Osteoblast (primary cell): Measurements from ENCODE around the gene GAMT. TPM values are rescaled to one million over a fixed set of nuclear protein-coding genes. Genes with fewer than 3 reads are reported as not detected.

Source experiments
- DNase-seq: peaks from one replicate; pipeline ENCODE4 v3.0.0; 2011; ENCODE audit warnings: low spot score, mixed read lengths; ENCODE audit not compliant: insufficient read length; ENCODE audit errors: missing footprints
- H2AFZ ChIP-seq: 2 replicates; pipeline ENCODE4 v1.6.0; 2011; ENCODE audit warnings: mild to moderate bottlenecking, low read length
- H3K27ac ChIP-seq: 2 replicates; pipeline ENCODE4 v1.5.1; 2011; ENCODE audit warnings: mild to moderate bottlenecking, low read depth, low read length, moderate library complexity
- H3K27me3 ChIP-seq: 2 replicates; pipeline ENCODE4 v1.6.0; 2012; ENCODE audit warnings: mild to moderate bottlenecking, control low read depth, inconsistent platforms, low read length, moderate library complexity; ENCODE audit not compliant: insufficient read depth
- H3K36me3 ChIP-seq: 2 replicates; pipeline ENCODE4 v1.5.1; 2011; ENCODE audit warnings: mild to moderate bottlenecking, low read length, control low read depth, moderate library complexity; ENCODE audit not compliant: insufficient read depth
- H3K4me1 ChIP-seq: 2 replicates; pipeline ENCODE4 v1.5.1; 2011; ENCODE audit warnings: mild to moderate bottlenecking, low read length, control low read depth, moderate library complexity; ENCODE audit not compliant: insufficient read depth
- H3K4me2 ChIP-seq: 2 replicates; pipeline ENCODE4 v1.6.0; 2011; ENCODE audit warnings: mild to moderate bottlenecking, low read length; ENCODE audit not compliant: insufficient read depth
- H3K4me3 ChIP-seq: fragments of 200-600 bp; sonication (generic); 3 replicates; pipeline ENCODE4 v1.5.1; 2012; ENCODE audit warnings: mild to moderate bottlenecking, low read length, inconsistent platforms; ENCODE audit not compliant: insufficient read depth
- H3K79me2 ChIP-seq: 2 replicates; pipeline ENCODE4 v1.6.0; 2012; ENCODE audit warnings: mild to moderate bottlenecking, low read length, control low read depth, inconsistent platforms; ENCODE audit not compliant: insufficient read depth
- H3K9me3 ChIP-seq: 2 replicates; pipeline ENCODE4 v1.5.1; 2011; ENCODE audit warnings: low read depth, low read length, control low read depth
- H4K20me1 ChIP-seq: 2 replicates; pipeline ENCODE4 v1.6.0; 2012; ENCODE audit warnings: mild to moderate bottlenecking, low read length, control low read depth; ENCODE audit not compliant: insufficient read depth
- total RNA-seq: library from RNA; depleted of rRNA; stranded (reverse); fragments of >200 nt; gene quantifications from 2 replicates; pipeline ENCODE4 v1.2.3, GENCODE V29; 2012
- TF ChIP-seq, protein P1 (sequence below): IDR thresholded peaks from 2 replicates; pipeline ENCODE4 v1.5.1; 2011; ENCODE audit warnings: mild to moderate bottlenecking, low read depth, low read length, moderate library complexity; ENCODE audit errors: extremely low read depth

Gene GAMT
- total RNA-seq, 1 donor = 25.0 TPM

DNA sequence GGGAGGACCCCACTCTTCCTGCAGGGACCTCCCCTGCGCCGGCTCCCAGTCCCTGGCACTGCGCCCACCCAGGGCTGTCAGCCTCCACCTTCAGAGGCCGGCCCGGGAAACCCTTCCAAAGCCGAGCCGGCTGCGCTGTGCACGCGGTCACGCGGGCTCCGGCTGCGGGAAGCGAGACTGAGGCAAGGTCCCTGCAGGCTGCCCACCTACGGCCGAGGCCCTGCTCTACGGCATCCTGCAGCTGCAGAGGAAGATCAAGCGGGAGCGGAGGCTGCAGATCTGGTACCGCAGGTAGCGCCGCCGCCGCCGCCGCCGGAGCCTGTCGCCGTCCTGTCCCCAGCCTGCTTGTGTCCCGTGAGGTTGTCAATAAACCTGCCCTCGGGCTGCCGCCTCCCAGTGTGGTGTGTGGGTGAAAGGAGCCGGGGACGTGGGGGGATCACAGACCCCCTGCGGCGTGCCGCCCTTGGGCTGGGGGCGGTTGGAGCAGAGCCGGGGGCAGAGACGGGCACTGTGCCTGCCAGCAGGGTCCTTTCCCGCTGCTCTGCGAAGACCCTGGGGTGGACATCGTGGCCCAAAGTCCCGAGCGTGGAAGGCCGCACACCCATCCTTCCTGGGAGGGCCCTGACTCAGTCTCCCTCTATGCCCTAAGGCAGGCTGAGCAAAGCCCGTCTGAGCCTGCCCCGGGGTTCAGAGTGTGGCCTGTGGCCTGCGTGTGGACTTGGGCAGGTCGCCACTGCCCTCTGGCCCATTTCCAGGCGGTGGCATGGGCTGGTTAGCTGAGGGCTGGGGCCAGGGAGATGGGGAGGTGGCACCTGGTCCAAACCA, 5.9 kb downstream of the GAMT start:
- TF ChIP-seq, protein P1, sequence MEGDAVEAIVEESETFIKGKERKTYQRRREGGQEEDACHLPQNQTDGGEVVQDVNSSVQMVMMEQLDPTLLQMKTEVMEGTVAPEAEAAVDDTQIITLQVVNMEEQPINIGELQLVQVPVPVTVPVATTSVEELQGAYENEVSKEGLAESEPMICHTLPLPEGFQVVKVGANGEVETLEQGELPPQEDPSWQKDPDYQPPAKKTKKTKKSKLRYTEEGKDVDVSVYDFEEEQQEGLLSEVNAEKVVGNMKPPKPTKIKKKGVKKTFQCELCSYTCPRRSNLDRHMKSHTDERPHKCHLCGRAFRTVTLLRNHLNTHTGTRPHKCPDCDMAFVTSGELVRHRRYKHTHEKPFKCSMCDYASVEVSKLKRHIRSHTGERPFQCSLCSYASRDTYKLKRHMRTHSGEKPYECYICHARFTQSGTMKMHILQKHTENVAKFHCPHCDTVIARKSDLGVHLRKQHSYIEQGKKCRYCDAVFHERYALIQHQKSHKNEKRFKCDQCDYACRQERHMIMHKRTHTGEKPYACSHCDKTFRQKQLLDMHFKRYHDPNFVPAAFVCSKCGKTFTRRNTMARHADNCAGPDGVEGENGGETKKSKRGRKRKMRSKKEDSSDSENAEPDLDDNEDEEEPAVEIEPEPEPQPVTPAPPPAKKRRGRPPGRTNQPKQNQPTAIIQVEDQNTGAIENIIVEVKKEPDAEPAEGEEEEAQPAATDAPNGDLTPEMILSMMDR = no peak
- Histone ChIP-seq H3K9me3 (no peaks in the 10 kb centered on the region), H3K4me2 (no peak overlapping the region), H2AFZ (no peak overlapping the region), H3K79me2 (no peaks in the 10 kb centered on the region), H3K36me3 (peaks cover 10% of the 10 kb centered on the region), H3K27me3 (no peaks in the 10 kb centered on the region), H3K27ac (no peak overlapping the region), H4K20me1 (peaks cover 5% of the 10 kb centered on the region), H3K4me3 (no peak overlapping the region), H3K4me1 (peaks cover 3% of the 10 kb centered on the region)
- DNase-seq = no peak

DNA sequence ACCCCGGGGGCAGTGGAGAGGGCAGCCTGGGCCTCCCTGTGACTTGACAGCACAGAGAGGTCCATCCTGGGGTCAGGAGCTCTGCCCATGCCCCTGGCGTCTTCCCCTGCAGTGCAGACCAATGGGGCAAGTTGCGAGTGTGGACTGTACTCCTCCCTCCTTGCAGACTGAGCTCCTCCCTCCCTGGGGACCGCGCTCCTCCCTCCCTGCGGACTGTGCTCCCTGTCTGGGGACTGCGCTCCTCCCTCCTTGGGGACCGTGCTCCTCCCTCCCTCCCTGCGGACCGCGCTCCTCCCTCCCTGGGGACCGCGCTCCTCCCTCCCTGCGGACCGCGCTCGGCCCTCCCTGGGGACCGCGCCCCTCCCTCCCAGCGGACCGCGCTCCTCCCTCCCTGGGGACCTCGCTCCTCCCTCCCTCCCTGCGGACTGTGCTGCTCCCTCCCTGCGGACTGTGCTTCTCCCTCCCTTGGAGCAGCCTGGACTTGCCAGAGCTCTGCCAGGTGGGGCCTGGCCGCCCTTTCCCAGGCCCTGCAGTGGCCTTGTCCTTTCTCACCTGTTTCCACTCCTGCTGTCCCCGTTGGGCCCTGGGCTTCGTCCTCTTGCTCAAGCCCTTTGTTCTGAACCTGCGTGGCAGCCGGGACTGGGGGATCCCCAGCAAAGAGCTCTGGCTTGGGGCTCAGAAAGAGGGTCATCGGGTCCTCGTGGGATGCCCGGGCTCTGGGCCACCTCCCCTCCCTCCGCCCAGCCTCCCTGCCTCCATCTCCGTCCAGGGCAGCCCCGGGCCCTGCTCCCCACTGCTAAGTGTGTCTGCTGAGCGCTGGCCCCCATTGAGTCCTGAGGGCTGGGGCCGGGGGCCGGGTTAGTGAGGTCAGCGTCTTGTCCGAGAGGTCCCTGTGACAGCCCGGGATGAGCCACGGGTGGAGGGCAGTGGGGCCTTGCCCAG, 6.8 kb downstream of the GAMT start:
- no peak overlapping the region for H3K27ac ChIP-seq
- H3K4me3 ChIP-seq = no peak overlapping the region
- no peaks in the 10 kb centered on the region for H3K9me3 ChIP-seq
- no peaks in the 10 kb centered on the region for H3K4me1 ChIP-seq
- no peaks in the 10 kb centered on the region for H3K79me2 ChIP-seq
- H3K4me2 ChIP-seq = no peak overlapping the region
- no peak overlapping the region for H2AFZ ChIP-seq
- no peak for DNase-seq
- peaks cover 13% of the 10 kb centered on the region for H3K36me3 ChIP-seq
- TF ChIP-seq, protein P1 = no peak
- H4K20me1 ChIP-seq = peaks cover 3% of the 10 kb centered on the region
- H3K27me3 ChIP-seq = no peaks in the 10 kb centered on the region

DNA sequence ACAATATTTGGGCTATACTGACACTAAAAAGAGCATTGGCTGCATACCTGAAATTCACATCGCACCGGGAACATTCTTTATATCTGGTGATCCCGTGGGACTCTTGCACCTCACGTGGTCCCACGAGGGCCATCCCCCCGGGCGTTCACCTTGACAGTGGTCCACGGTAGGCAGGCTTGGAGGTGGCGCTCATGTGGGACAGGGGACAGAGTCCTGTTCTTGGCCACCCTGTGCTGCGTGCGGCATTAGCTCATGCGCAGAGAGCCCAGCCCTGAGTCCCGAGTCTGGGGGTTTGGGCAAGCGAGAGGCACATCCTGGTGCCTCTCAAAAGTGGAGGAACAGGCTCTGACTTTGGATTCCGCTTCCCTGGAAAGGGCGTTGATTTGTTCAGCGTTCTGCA, 7.5 kb downstream of the GAMT start:
- no peak overlapping the region for H3K4me3 ChIP-seq
- no peak for DNase-seq
- peaks cover 4% of the 10 kb centered on the region for H3K79me2 ChIP-seq
- TF ChIP-seq, protein P1 = no peak
- peaks cover 7% of the 10 kb centered on the region for H4K20me1 ChIP-seq
- H3K27ac ChIP-seq = no peak overlapping the region
- H3K4me2 ChIP-seq = no peak overlapping the region
- H3K9me3 ChIP-seq = no peaks in the 10 kb centered on the region
- no peak overlapping the region for H2AFZ ChIP-seq
- H3K4me1 ChIP-seq = no peaks in the 10 kb centered on the region
- H3K27me3 ChIP-seq = no peaks in the 10 kb centered on the region
- H3K36me3 ChIP-seq = peaks cover 20% of the 10 kb centered on the region
